Smooth muscle cell (in vitro differentiated cells): Measurements from ENCODE around the gene MARS1. TPM values are rescaled to one million over a fixed set of nuclear protein-coding genes. Genes with fewer than 3 reads are reported as not detected.
A peak's percentile ranks its signal among the peaks of the same experiment; 100 is the strongest.

ENCODE experiments used
- DNase-seq: peaks from one replicate; lab custom pipeline; 2025; ENCODE audit not compliant: unreplicated experiment; lab: John Stamatoyannopoulos, UW
- H2AFZ ChIP-seq: fragments of 200-600 bp; sonication (generic); 2 replicates; pipeline ENCODE4 v1.6.0; 2016; ENCODE audit warnings: antibody characterized with exemption, low read depth, mild to moderate bottlenecking
- H3F3A ChIP-seq: fragments of 200-600 bp; sonication (generic); 2 replicates; pipeline ENCODE4 v1.6.0; 2017; ENCODE audit warnings: antibody characterized with exemption, low read depth
- H3K27ac ChIP-seq: fragments of 200-600 bp; sonication (generic); 2 replicates; pipeline ENCODE4 v1.5.1; 2016; ENCODE audit warnings: low read depth, mild to moderate bottlenecking
- H3K27me3 ChIP-seq: fragments of 200-600 bp; sonication (generic); 2 replicates; pipeline ENCODE4 v1.6.1; 2016; ENCODE audit warnings: low read depth, mild to moderate bottlenecking
- H3K36me3 ChIP-seq: fragments of 200-600 bp; sonication (generic); 2 replicates; pipeline ENCODE4 v1.5.1; 2016; ENCODE audit warnings: low read depth
- H3K4me1 ChIP-seq: fragments of 200-600 bp; sonication (generic); 2 replicates; pipeline ENCODE4 v1.5.1; 2016; ENCODE audit warnings: low read depth
- H3K4me2 ChIP-seq: fragments of 200-600 bp; sonication (generic); 2 replicates; pipeline ENCODE4 v1.6.0; 2016; ENCODE audit warnings: mild to moderate bottlenecking
- H3K4me3 ChIP-seq: fragments of 200-600 bp; sonication (generic); 2 replicates; pipeline ENCODE4 v1.5.1; 2016; ENCODE audit warnings: mild to moderate bottlenecking
- H3K79me2 ChIP-seq: fragments of 200-600 bp; sonication (generic); 2 replicates; pipeline ENCODE4 v1.6.0; 2016; ENCODE audit warnings: low read depth, mild to moderate bottlenecking
- H3K9ac ChIP-seq: fragments of 200-600 bp; sonication (generic); 2 replicates; pipeline ENCODE4 v1.6.0; 2016; ENCODE audit warnings: low read depth
- H3K9me3 ChIP-seq: fragments of 200-600 bp; sonication (generic); replicated peaks from 2 replicates; pipeline ENCODE4 v1.5.1; 2016; ENCODE audit warnings: low read depth
- H4K20me1 ChIP-seq: fragments of 200-600 bp; sonication (generic); 2 replicates; pipeline ENCODE4 v1.6.0; 2016; ENCODE audit warnings: low read depth
- CTCF ChIP-seq: fragments of 200-600 bp; sonication (generic); IDR thresholded peaks from 2 replicates; pipeline ENCODE4 v1.5.1; 2017; ENCODE audit warnings: borderline replicate concordance, mild to moderate bottlenecking, antibody characterized with exemption; ENCODE audit not compliant: insufficient read depth, poor library complexity, severe bottlenecking
- WGBS: methylation state at CpG from one replicate; pipeline ENCODE4 v1.1.7; 2016; ENCODE audit warnings: low lambda C conversion rate; 5-methylcytosine and 5-hydroxymethylcytosine counted together
- polyA plus RNA-seq: library from polyadenylated mRNA; unstranded; fragments of >200 nt; fragmentation: Nextera tagmentation; extraction: Ambion mirVana; gene quantifications from 2 replicates; pipeline ENCODE4 v1.2.1, GENCODE V29; 2016
- total RNA-seq: library from RNA; depleted of rRNA; stranded (reverse); fragments of >200 nt; gene quantifications from 2 replicates; pipeline ENCODE4 v1.2.3, GENCODE V29; 2014

MARS1 gene
- total and polyA plus RNA-seq, 2 experiments from 2014 or later: 186 to 192 TPM

- DNase-seq: no peak
- H3F3A ChIP-seq: no peaks in the 10 kb centered on the region
- 4% methylated on average over 50 of the region's 84 CpGs for WGBS
Observed at GRCh38 chr12:57475271-57476161, 12.4 kb upstream of the MARS1 start.

GRCh38 chr12:57476162-57476992, 11.5 kb upstream of the MARS1 start:
- Histone ChIP-seq H3K4me2 (peak overlapping the region; percentile 84), H2AFZ (no peak overlapping the region), H3K4me1 (peaks cover 13% of the 10 kb centered on the region), H3K9ac (no peak overlapping the region), H4K20me1 (no peaks in the 10 kb centered on the region), H3K36me3 (no peaks in the 10 kb centered on the region), H3K79me2 (no peaks in the 10 kb centered on the region), H3K27ac (no peak overlapping the region), H3F3A (no peaks in the 10 kb centered on the region), H3K27me3 (peaks cover 72% of the 10 kb centered on the region), H3K4me3 (peak overlapping the region; percentile 44), H3K9me3 (no peaks in the 10 kb centered on the region)
- WGBS: 42% methylated on average over 28 of the region's 29 CpGs
- DNase-seq: no peak
- TF ChIP-seq CTCF: no peak

More at GRCh38 chr12:57475271-57476161, 12.4 kb upstream of the MARS1 start:
- H3K4me3 ChIP-seq: peak overlapping the region; percentile 44
- no peak for TF ChIP-seq CTCF
- no peak overlapping the region for H3K27ac ChIP-seq
- H3K27me3 ChIP-seq: peaks cover 67% of the 10 kb centered on the region
- H3K9ac ChIP-seq: no peak overlapping the region
- no peaks in the 10 kb centered on the region for H3K36me3 ChIP-seq
- no peaks in the 10 kb centered on the region for H3K9me3 ChIP-seq
- no peak overlapping the region for H2AFZ ChIP-seq
- peak overlapping the region; percentile 84 for H3K4me2 ChIP-seq
- no peaks in the 10 kb centered on the region for H3K79me2 ChIP-seq
- no peaks in the 10 kb centered on the region for H4K20me1 ChIP-seq
- H3K4me1 ChIP-seq: peaks cover 13% of the 10 kb centered on the region

- Histone ChIP-seq H3F3A (no peaks in the 10 kb centered on the region), H3K9me3 (no peaks in the 10 kb centered on the region), H3K36me3 (no peaks in the 10 kb centered on the region), H3K79me2 (no peaks in the 10 kb centered on the region), H3K27me3 (peaks cover 65% of the 10 kb centered on the region), H3K4me3 (no peak overlapping the region), H3K9ac (no peak overlapping the region), H3K4me1 (peaks cover 13% of the 10 kb centered on the region), H3K4me2 (no peak overlapping the region), H2AFZ (no peak overlapping the region), H4K20me1 (no peaks in the 10 kb centered on the region), H3K27ac (no peak overlapping the region)
- TF ChIP-seq CTCF: no peak
- WGBS: 95% methylated on average over 15 of the region's 15 CpGs
- no peak for DNase-seq
Observed at GRCh38 chr12:57476993-57477709, 10.7 kb upstream of the MARS1 start.
